OCI-M2 (cell line): Measurements from ENCODE around the gene FREM3.
"Not testable (repeated sequence)": the region's sequence is repeated elsewhere in the genome, so short reads cannot be mapped to it uniquely, and the experiment has no call there.

Source experiments
- DNase-seq: peaks from one replicate; lab custom pipeline; 2025; ENCODE audit not compliant: unreplicated experiment; lab: John Stamatoyannopoulos, UW

The FREM3 gene

GRCh38 chr4:143700416-143701352 is at the start of gene FREM3:
TSS of gene FREM3 (minus strand) at chr4:143700675. CDS start at chr4:143700675, 0 bp downstream.
- DNase-seq: no peak

GRCh38 chr4:143745874-143746273 is 45.4 kb upstream of the FREM3 start:
- DNase-seq: no peak

- no peak for DNase-seq
These were observed 43.1 kb upstream of the FREM3 start for GRCh38 chr4:143743591-143743990.

GRCh38 chr4:143742834-143743233 is 42.4 kb upstream of the FREM3 start:
- no peak for DNase-seq

GRCh38 chr4:143736861-143737260 is 36.4 kb upstream of the FREM3 start:
- no peak for DNase-seq

GRCh38 chr4:143736061-143736460 is 35.6 kb upstream of the FREM3 start:
- not testable (repeated sequence) for DNase-seq

- DNase-seq: no peak
These were observed 27.7 kb upstream of the FREM3 start for GRCh38 chr4:143728166-143728565.

GRCh38 chr4:143726714-143727113 is 26.2 kb upstream of the FREM3 start:
- DNase-seq: no peak

- no peak for DNase-seq
These were observed 20.8 kb upstream of the FREM3 start for GRCh38 chr4:143721317-143721716.

GRCh38 chr4:143718748-143719147 is 18.3 kb upstream of the FREM3 start:
- DNase-seq: not testable (repeated sequence)

GRCh38 chr4:143713955-143714625 is 13.6 kb upstream of the FREM3 start:
- DNase-seq: no peak

GRCh38 chr4:143713553-143713952 is 13.1 kb upstream of the FREM3 start:
- no peak for DNase-seq

GRCh38 chr4:143712155-143712550 is 11.7 kb upstream of the FREM3 start:
- DNase-seq: no peak

- DNase-seq: no peak
These were observed 11.2 kb upstream of the FREM3 start for GRCh38 chr4:143711543-143712154.

GRCh38 chr4:143701365-143701764 is 890 bp upstream of the FREM3 start:
- DNase-seq: no peak

- DNase-seq: no peak
These were observed 444 bp downstream of the FREM3 start for GRCh38 chr4:143700046-143700415.

GRCh38 chr4:143699331-143700045 is 987 bp downstream of the FREM3 start:
- DNase-seq: no peak

GRCh38 chr4:143693856-143694255 is 6.6 kb downstream of the FREM3 start:
- no peak for DNase-seq

- DNase-seq: no peak
These were observed 8.2 kb downstream of the FREM3 start for GRCh38 chr4:143692241-143692640.

GRCh38 chr4:143679434-143679833 is 21.0 kb downstream of the FREM3 start:
- no peak for DNase-seq

- DNase-seq: not testable (repeated sequence)
These were observed 26.8 kb downstream of the FREM3 start for GRCh38 chr4:143673629-143674028.
